HUES64 (cell line): ENCODE measurements around the gene CA10.

Experiments
- H3K27ac ChIP-seq: 2 replicates; pipeline ENCODE4 v1.7.0; 2013; ENCODE audit warnings: low read depth, low read length, inconsistent platforms
- H3K27me3 ChIP-seq: 2 replicates; pipeline ENCODE4 v1.6.1; 2013; ENCODE audit warnings: mild to moderate bottlenecking, low read length; ENCODE audit not compliant: insufficient read depth
- H3K36me3 ChIP-seq: 2 replicates; pipeline ENCODE4 v1.6.1; 2013; ENCODE audit warnings: mild to moderate bottlenecking, low read length; ENCODE audit not compliant: insufficient read depth
- H3K4me1 ChIP-seq: 2 replicates; pipeline ENCODE4 v1.6.1; 2013; ENCODE audit warnings: mild to moderate bottlenecking, low read length, moderate library complexity; ENCODE audit not compliant: insufficient read depth
- H3K4me3 ChIP-seq: 2 replicates; pipeline ENCODE4 v1.5.1; 2013; ENCODE audit warnings: mild to moderate bottlenecking, low read length, moderate library complexity
- H3K9ac ChIP-seq: 2 replicates; pipeline ENCODE4 v1.6.1; 2013; ENCODE audit warnings: mild to moderate bottlenecking, low read depth, low read length
- H3K9me3 ChIP-seq: 2 replicates; pipeline ENCODE4 v1.6.1; 2013; ENCODE audit warnings: low read depth, low read length; ENCODE audit not compliant: insufficient read depth
- WGBS: fragments of 150-250, 120-280 bp; methylation state at CpG from one replicate; pipeline ENCODE4 v1.1.7; 2013; ENCODE audit warnings: missing lambda C conversion rate; 5-methylcytosine and 5-hydroxymethylcytosine counted together

Gene CA10

GRCh38 chr17:52157603-52158449 lies 688 bp downstream of the CA10 start:
- Histone ChIP-seq H3K9me3 (no peaks in the 10 kb centered on the region; the same call in 1 of the 2 replicates), H3K4me3 (peak overlapping the region; percentile 65), H3K27ac (no peak overlapping the region), H3K27me3 (peaks cover 66% of the 10 kb centered on the region), H3K9ac (no peak overlapping the region; the same call in 1 of the 2 replicates), H3K4me1 (no peaks in the 10 kb centered on the region), H3K36me3 (no peaks in the 10 kb centered on the region)
- WGBS, result 56% methylated on average over 68 of the region's 68 CpGs

- H3K9me3 ChIP-seq, result no peaks in the 10 kb centered on the region; the same call in 1 of the 2 replicates
- no peaks in the 10 kb centered on the region for H3K4me1 ChIP-seq
- no peak overlapping the region for H3K9ac ChIP-seq
- peaks cover 66% of the 10 kb centered on the region for H3K27me3 ChIP-seq
- no peaks in the 10 kb centered on the region for H3K36me3 ChIP-seq
- no peak overlapping the region for H3K27ac ChIP-seq
- peak overlapping the region; percentile 65; the same call in 1 of the 2 replicates for H3K4me3 ChIP-seq
- 60% methylated on average over 13 of the region's 14 CpGs for WGBS
Measured at GRCh38 chr17:52156576-52157570, 1.6 kb downstream of the CA10 start.

DNA sequence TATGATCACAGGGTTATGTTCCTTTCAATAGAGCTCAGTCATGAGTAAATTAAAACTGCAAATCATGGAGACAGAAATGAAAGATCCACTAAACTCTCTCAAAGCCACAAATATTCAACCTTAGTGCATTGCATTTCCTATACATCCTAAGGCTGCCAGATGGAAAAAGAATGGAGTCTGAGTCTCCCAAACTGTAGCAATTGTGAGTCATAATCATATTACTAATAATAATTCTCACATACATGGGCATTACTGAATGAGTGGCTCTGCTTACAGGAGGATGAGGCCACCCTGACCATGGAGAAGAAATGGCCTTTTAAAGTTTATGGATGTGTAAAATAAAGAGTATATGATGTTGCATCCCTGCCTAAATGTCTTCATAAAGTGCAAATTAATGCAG lies 3.2 kb downstream of the CA10 start:
- Histone ChIP-seq H3K27me3 (peaks cover 58% of the 10 kb centered on the region), H3K9ac (no peak overlapping the region), H3K4me3 (no peak overlapping the region), H3K27ac (no peak overlapping the region), H3K36me3 (no peaks in the 10 kb centered on the region), H3K9me3 (no peaks in the 10 kb centered on the region; the same call in 1 of the 2 replicates), H3K4me1 (no peaks in the 10 kb centered on the region)

- 85% methylated on average over 4 of the region's 4 CpGs for WGBS
- Histone ChIP-seq H3K36me3 (no peaks in the 10 kb centered on the region), H3K27me3 (peaks cover 50% of the 10 kb centered on the region), H3K4me3 (no peak overlapping the region), H3K9me3 (no peaks in the 10 kb centered on the region; the same call in 1 of the 2 replicates), H3K9ac (no peak overlapping the region), H3K4me1 (no peaks in the 10 kb centered on the region), H3K27ac (no peak overlapping the region)
Measured at GRCh38 chr17:52154466-52154865, 4.0 kb downstream of the CA10 start.

GRCh38 chr17:52150935-52151334 lies 7.6 kb downstream of the CA10 start:
- no peak overlapping the region for H3K4me3 ChIP-seq
- no peaks in the 10 kb centered on the region for H3K9me3 ChIP-seq
- no peak overlapping the region for H3K9ac ChIP-seq
- 71% methylated on average over 1 of the region's 2 CpGs for WGBS
- H3K4me1 ChIP-seq, result peaks cover under 1% of the 10 kb centered on the region; the same call in 1 of the 2 replicates
- no peak overlapping the region for H3K27ac ChIP-seq
- H3K27me3 ChIP-seq, result peaks cover 15% of the 10 kb centered on the region
- H3K36me3 ChIP-seq, result no peaks in the 10 kb centered on the region

GRCh38 chr17:52149626-52150025 lies 8.9 kb downstream of the CA10 start:
- Histone ChIP-seq H3K9ac (no peak overlapping the region), H3K27me3 (peaks cover 3% of the 10 kb centered on the region; the same call in 1 of the 2 replicates), H3K27ac (no peak overlapping the region), H3K4me3 (no peak overlapping the region), H3K4me1 (peaks cover 6% of the 10 kb centered on the region; the same call in 1 of the 2 replicates), H3K36me3 (no peaks in the 10 kb centered on the region), H3K9me3 (no peaks in the 10 kb centered on the region)
- no CpG with 5 or more reads among the region's 1 CpG for WGBS

DNA sequence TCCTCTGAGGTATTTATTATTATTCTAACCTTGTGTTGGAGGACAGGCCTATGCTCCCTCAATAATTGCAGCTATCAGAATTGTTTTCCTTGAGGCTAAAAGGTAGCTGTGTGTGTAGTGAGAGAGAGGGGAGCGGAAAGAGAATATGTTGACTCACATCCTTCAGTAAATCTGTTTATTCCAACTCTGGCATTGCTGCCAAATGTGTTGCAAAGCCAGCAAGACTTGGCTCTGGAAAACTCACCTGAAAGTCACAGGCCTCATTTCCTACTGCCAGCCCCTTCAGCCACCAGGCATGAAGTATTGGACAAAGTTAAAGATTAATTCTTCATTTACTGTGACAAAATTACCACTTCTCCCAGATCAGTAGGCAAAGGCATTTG lies 9.6 kb downstream of the CA10 start:
- 75% methylated on average over 1 of the region's 1 CpG for WGBS
- Histone ChIP-seq H3K9ac (no peak overlapping the region), H3K27ac (no peak overlapping the region), H3K27me3 (no peaks in the 10 kb centered on the region), H3K4me3 (no peak overlapping the region), H3K9me3 (no peaks in the 10 kb centered on the region), H3K36me3 (no peaks in the 10 kb centered on the region), H3K4me1 (peaks cover 6% of the 10 kb centered on the region; the same call in 1 of the 2 replicates)

GRCh38 chr17:52148288-52148968 lies 10.1 kb downstream of the CA10 start:
- Histone ChIP-seq H3K27ac (no peak overlapping the region), H3K4me1 (peaks cover 6% of the 10 kb centered on the region; the same call in 1 of the 2 replicates), H3K9ac (no peak overlapping the region), H3K36me3 (no peaks in the 10 kb centered on the region), H3K4me3 (no peak overlapping the region), H3K27me3 (no peaks in the 10 kb centered on the region), H3K9me3 (no peaks in the 10 kb centered on the region)
- no CpG with 5 or more reads among the region's 2 CpGs for WGBS

DNA sequence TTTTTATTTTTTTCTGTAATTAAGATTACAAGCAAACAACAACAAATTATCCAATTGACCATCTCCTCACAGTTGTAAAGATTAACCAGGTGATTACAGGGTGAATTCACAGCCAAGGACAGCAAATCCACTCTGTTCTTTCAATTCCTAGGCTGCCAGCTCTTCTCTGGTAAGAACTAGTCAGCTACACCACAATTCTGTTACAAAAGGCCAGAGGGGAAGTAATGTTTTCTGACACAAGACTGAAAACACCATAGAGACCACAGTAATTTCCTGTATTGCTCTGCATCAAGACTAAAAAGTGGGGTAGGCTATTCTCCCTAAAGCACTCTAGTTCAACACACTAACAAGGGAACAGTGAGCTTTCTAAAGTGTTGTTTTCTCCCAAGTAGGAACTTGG lies 10.6 kb downstream of the CA10 start:
- no peak overlapping the region for H3K27ac ChIP-seq
- H3K4me1 ChIP-seq, result peaks cover 6% of the 10 kb centered on the region; the same call in 1 of the 2 replicates
- no peaks in the 10 kb centered on the region for H3K9me3 ChIP-seq
- H3K4me3 ChIP-seq, result no peak overlapping the region
- H3K36me3 ChIP-seq, result no peaks in the 10 kb centered on the region
- no peak overlapping the region for H3K9ac ChIP-seq
- no peaks in the 10 kb centered on the region for H3K27me3 ChIP-seq

- Histone ChIP-seq H3K27ac (no peak overlapping the region), H3K4me3 (no peak overlapping the region), H3K27me3 (no peaks in the 10 kb centered on the region), H3K4me1 (peaks cover 6% of the 10 kb centered on the region; the same call in 1 of the 2 replicates), H3K36me3 (no peaks in the 10 kb centered on the region), H3K9me3 (no peaks in the 10 kb centered on the region), H3K9ac (no peak overlapping the region)
- WGBS, result 89% methylated on average over 1 of the region's 1 CpG
Measured at GRCh38 chr17:52147431-52147830, 11.1 kb downstream of the CA10 start.
